ENCODE data around the gene YJU2. TPM values are rescaled to one million over a fixed set of nuclear protein-coding genes. Genes with fewer than 3 reads are reported as not detected.

The YJU2 gene
- total RNA-seq, 3 donors from 2014 or later (not counting 1 experiment from before 2014, with no cell fraction given) = 37.7 to 39.5 (median 38.5) TPM

DNA sequence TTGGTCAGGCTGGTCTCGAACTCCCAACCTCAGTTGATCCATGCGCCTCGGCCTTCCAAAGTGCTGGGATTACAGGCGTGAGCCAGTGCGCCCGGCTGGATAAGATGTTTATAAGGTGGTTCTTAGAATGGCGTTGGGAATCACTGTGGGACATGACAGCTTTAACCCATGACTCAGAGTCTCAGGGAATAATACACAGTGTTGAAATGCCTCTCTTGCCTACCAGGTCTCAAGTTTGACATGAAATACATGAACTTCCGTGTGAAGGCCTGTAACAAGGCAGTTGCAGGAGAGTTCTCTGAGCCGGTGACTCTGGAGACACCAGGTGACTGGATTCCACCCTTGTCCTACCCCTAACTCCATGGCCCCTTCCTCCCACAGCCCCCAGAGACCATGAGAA, 70.1 kb downstream of the YJU2 start:
- ATAC-seq (no peak), DNase-seq (no peak)
- Histone ChIP-seq H3K4me3 (ENCODE audit: low read length) (no peak overlapping the region), H3K4me1 (ENCODE audit: control insufficient read depth, insufficient read depth, low read length) (no peaks in the 10 kb centered on the region), H3K27ac (ENCODE audit: low read length) (no peak overlapping the region), H3K27me3 (ENCODE audit: control insufficient read depth, insufficient read depth, low read length) (no peaks in the 10 kb centered on the region), H3K9me3 (ENCODE audit: control insufficient read depth, insufficient read depth, low read length) (no peaks in the 10 kb centered on the region), H3K36me3 (ENCODE audit: control insufficient read depth, insufficient read depth, low read length) (no peaks in the 10 kb centered on the region)
- no peaks in the 10 kb centered on the region for H3K36me3 Mint-ChIP-seq
- H3K4me1 Mint-ChIP-seq = no peaks in the 10 kb centered on the region
- TF ChIP-seq, protein P1, sequence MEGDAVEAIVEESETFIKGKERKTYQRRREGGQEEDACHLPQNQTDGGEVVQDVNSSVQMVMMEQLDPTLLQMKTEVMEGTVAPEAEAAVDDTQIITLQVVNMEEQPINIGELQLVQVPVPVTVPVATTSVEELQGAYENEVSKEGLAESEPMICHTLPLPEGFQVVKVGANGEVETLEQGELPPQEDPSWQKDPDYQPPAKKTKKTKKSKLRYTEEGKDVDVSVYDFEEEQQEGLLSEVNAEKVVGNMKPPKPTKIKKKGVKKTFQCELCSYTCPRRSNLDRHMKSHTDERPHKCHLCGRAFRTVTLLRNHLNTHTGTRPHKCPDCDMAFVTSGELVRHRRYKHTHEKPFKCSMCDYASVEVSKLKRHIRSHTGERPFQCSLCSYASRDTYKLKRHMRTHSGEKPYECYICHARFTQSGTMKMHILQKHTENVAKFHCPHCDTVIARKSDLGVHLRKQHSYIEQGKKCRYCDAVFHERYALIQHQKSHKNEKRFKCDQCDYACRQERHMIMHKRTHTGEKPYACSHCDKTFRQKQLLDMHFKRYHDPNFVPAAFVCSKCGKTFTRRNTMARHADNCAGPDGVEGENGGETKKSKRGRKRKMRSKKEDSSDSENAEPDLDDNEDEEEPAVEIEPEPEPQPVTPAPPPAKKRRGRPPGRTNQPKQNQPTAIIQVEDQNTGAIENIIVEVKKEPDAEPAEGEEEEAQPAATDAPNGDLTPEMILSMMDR (IDR thresholded peaks at IDR 0.05) = no peak
- no peak overlapping the region for H3K4me3 Mint-ChIP-seq
- no peak overlapping the region for H3K27ac Mint-ChIP-seq
- no peaks in the 10 kb centered on the region for H3K27me3 Mint-ChIP-seq (ENCODE audit: low read depth in 2 of 2)
- 92% methylated on average over 9 of the region's 9 CpGs for WGBS (ENCODE audit: insufficient coverage)
- intact Hi-C loops (cut with micrococcal nuclease) = no loop called here
- peaks cover 0 to 2% of the 10 kb centered on the region in 2 donors for H3K9me3 Mint-ChIP-seq

DNA sequence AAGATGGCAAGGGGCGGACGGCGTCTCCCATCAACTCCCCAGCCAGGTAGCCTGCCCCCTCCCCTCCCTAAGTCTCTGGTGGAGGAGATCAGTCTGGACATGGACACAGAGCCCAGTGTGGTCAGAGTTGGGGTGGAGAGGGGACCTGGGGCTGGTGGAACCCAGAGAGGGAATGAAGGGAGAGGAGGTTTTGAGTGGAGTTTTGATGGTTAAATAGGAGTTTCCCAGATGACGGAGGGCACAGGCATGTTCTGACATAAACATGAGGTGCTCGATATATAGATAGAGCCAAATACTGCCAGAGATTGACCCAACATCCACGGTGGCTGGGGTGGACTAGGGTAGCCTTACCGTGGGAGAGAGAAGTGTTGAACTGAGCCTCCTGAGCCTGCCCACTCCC, 71.6 kb downstream of the YJU2 start:
- no peaks in the 10 kb centered on the region for H3K36me3 ChIP-seq (ENCODE audit: control insufficient read depth, insufficient read depth, low read length)
- Mint-ChIP-seq H3K27ac (no peak overlapping the region), H3K36me3 (no peaks in the 10 kb centered on the region), H3K4me3 (no peak overlapping the region), H3K9me3 (peaks cover 0 to 2% of the 10 kb centered on the region in 2 donors), H3K27me3 (ENCODE audit: low read depth in 2 of 2) (no peaks in the 10 kb centered on the region), H3K4me1 (no peaks in the 10 kb centered on the region)
- TF ChIP-seq, protein P1 (IDR thresholded peaks at IDR 0.05) = no peak
- no peaks in the 10 kb centered on the region for H3K4me1 ChIP-seq (ENCODE audit: control insufficient read depth, insufficient read depth, low read length)
- WGBS (ENCODE audit: insufficient coverage) = 93% methylated on average over 7 of the region's 7 CpGs
- no peaks in the 10 kb centered on the region for H3K27me3 ChIP-seq (ENCODE audit: control insufficient read depth, insufficient read depth, low read length)
- no peak for ATAC-seq
- no peaks in the 10 kb centered on the region for H3K9me3 ChIP-seq (ENCODE audit: control insufficient read depth, insufficient read depth, low read length)
- no peak overlapping the region for H3K27ac ChIP-seq (ENCODE audit: low read length)
- DNase-seq = no peak
- no peak overlapping the region for H3K4me3 ChIP-seq (ENCODE audit: low read length)
- intact Hi-C loops (cut with micrococcal nuclease) = no loop called here

Other genes starting within 250 kb of the YJU2 start
- gene PIAS4, start 239.3 kb upstream of the YJU2 start, total RNA-seq = 10 to 100 TPM; 25.4 to 39.4 (median 26.8) TPM
- gene ZBTB7A, start 180.2 kb upstream of the YJU2 start, total RNA-seq = 10 to 100 TPM; 81.6 to 97.7 (median 82.9) TPM
- gene MAP2K2, start 123.0 kb upstream of the YJU2 start, total RNA-seq = 100 to 1,000 TPM; 137 to 154 (median 152) TPM
- gene CREB3L3, start 93.4 kb upstream of the YJU2 start, total RNA-seq = under 1 TPM in 2 of 3 donors, not detected in 1; 0.43 to 0.70 TPM
- 10 to 100 TPM; 29.5 to 37.4 (median 30.5) TPM for gene SIRT6, start 64.5 kb upstream of the YJU2 start, total RNA-seq
- 1 to 10 TPM in 1 of 3 donors, under 1 TPM in 2; 0.65 to 2.2 (median 0.71) TPM for gene ANKRD24, start 64.4 kb upstream of the YJU2 start, total RNA-seq
- not detected for gene EBI3, start 17.6 kb upstream of the YJU2 start, total RNA-seq
- under 1 TPM in 1 of 3 donors, not detected in 2; 0.20 TPM for gene SHD, start 32.2 kb downstream of the YJU2 start, total RNA-seq
- gene TMIGD2, start 55.3 kb downstream of the YJU2 start, total RNA-seq = 10 to 100 TPM; 33.8 to 45.3 (median 41.1) TPM
- 10 to 100 TPM; 15.5 to 18.2 (median 16.4) TPM for gene FSD1, start 57.5 kb downstream of the YJU2 start, total RNA-seq
- 1 to 10 TPM; 1.4 to 3.3 (median 2.0) TPM for gene STAP2, start 91.7 kb downstream of the YJU2 start, total RNA-seq
- gene MPND, start 96.5 kb downstream of the YJU2 start, total RNA-seq = 10 to 100 TPM; 30.4 to 38.4 (median 31.1) TPM
- 10 to 100 TPM; 43.9 to 55.7 (median 49.2) TPM for gene SH3GL1, start 153.5 kb downstream of the YJU2 start, total RNA-seq
- gene CHAF1A, start 155.6 kb downstream of the YJU2 start, total RNA-seq = 10 to 100 TPM; 34.4 to 40.8 (median 35.2) TPM
- gene UBXN6, start 210.7 kb downstream of the YJU2 start, total RNA-seq = 10 to 100 TPM; 54.3 to 67.7 (median 63.3) TPM
- 10 to 100 TPM; 28.7 to 43.6 (median 29.8) TPM for gene HDGFL2, start 225.2 kb downstream of the YJU2 start, total RNA-seq